HG03045 (cell line): Measurements from ENCODE around the gene SDCBP2.

ENCODE experiments used
- ATAC-seq: cut with Tn5 transposase; IDR thresholded peaks from one replicate; pipeline ENCODE4 v1.9.1; 2021; ENCODE audit warnings: mild to moderate bottlenecking, moderate library complexity; ENCODE audit not compliant: unreplicated experiment

SDCBP2 gene, protein sequence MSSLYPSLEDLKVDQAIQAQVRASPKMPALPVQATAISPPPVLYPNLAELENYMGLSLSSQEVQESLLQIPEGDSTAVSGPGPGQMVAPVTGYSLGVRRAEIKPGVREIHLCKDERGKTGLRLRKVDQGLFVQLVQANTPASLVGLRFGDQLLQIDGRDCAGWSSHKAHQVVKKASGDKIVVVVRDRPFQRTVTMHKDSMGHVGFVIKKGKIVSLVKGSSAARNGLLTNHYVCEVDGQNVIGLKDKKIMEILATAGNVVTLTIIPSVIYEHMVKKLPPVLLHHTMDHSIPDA

DNA sequence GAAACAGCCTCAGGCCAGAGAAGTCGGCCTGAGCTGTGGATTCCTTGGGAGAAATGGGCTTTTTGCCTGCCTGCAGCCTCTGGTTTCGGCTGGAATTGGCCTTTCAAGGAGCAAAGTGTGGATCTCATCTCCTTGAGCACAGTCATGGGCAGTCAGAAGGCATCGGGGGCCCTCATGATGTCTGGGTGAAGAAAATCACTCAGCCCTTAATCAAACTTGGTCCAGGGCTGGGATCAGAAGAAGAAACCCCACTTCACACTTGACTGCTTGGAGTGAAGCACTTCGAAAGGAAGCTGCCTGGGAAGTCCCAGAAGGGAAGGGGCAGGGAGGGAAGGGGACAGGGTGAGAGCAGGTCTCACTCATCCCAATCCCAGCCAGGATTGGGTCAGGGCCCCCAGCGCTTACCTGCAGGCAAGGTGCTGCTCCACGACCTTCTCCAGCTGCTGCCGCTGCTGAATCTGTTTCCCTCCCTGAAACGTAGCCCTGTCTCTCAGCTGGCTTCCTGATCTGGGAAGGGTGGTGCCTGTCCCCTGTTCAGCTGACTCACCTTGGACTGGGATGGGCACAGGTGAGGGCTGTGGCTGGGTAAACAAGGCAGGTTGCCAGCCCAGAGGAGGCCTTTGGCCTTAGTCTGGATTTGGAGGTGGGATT is at the start of gene SDCBP2:
Gene SDCBP2 (minus strand): TSS at position 460 of the 651 bp plus-strand sequence. CDS start 8,723 bp downstream, outside the sequence.
- no peak for ATAC-seq

DNA sequence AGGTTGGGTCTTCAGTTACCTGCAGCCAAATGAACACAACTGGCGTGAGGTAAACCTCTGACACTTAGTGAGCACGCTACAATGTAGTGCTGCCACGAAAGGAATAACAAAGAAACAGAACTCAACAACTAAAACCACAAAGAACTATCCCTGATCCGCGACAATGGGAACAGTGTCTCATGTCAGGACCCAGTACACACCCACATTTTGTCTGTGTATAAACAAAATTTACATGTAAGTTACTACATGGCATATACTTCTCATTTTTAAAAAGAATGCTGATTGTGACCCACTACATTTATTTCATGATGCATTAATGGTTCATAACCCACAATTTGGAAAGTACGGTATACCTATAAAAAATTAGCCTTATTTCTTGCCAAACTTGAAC is 49.8 kb upstream of the SDCBP2 start:
- ATAC-seq, result no peak

GRCh38 chr20:1377984-1378734 is 49.2 kb upstream of the SDCBP2 start:
- no peak for ATAC-seq

DNA sequence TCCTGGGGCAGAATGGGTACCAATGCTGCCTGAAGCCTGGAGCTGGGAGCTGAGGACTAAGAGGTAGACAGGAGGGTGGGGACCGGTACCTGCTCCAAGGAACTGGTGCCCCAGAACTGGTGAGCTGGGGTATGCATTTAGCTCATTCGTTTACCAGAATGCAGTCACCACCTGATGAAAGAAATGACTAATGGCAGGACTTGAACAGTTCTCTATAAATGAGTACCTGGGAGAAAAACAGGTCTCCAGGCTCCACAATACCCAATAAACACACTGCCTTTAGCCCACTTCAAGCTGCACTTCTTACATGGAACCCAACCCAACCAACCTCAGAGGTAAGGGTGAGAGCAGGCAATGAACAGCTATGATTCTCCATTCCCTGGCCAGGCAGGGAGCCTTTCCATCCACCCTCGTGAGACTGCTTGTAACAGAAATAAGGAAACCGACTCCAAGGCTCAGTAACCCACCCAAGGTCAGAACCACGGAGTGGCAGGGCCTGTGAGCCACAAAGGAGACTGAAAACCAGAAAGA is 48.5 kb upstream of the SDCBP2 start:
- peak; percentile 51 for ATAC-seq

DNA sequence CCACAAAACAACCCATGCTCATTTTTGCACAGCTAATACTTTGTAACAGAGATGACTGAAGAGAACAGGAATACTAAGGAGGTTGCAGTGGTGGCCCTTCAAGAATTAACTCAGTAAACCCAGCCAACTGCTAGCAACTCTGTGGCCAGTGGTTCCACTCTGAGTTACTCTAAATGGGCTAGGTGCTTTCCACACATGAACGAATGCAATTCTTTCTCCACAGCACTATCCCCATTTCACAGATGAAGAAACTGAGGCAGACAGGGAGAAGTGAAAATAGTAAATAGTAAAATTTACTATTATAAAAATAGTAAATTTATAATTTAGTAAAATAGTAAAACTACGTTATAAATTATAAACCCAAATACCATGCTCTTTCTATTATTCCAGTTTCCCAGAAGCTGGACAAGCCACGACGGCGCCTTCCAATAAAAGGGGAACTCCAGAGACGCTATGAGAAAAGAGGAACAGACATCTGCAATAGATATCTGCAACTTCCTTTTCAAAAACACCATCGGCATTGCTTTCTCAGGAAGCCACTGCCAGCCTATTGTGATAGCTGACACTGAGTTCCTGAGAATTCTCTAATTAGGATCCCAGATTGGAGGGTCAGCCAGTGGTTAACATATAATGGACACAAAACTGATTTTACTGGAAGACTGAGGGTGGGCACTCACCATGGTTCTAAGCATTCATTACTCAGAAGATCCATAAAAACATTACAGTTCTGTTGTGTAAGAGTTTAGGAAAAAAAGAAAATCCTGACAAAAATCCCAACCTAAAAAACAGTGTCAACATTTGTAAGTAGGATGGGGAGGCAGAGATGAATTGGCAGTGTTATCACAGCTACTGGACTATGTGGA is 47.7 kb upstream of the SDCBP2 start:
- ATAC-seq, result no peak

GRCh38 chr20:1376007-1376406 is 47.1 kb upstream of the SDCBP2 start:
- ATAC-seq, result no peak

GRCh38 chr20:1375515-1375914 is 46.6 kb upstream of the SDCBP2 start:
- ATAC-seq, result no peak

- no peak for ATAC-seq
Measured at GRCh38 chr20:1374246-1374645, 45.3 kb upstream of the SDCBP2 start.

DNA sequence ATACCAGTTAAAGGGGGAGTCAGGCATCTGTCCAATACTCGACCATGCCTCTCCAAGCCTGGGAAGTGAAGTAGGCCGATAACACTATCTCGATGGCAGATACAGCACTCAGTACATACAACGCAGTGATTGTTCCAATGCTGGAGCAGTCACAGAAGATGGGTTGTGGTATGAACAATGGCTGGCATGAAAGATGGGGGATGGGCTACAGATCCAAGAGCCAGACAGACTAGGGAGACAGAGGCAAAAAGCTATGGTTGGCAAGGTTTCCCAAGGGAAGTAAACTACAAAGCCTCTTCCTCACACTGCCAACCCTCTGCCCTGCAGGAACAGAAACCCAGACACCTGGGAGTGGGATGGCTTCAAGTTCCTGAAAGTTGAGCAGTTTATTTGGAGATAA is 44.7 kb upstream of the SDCBP2 start:
- ATAC-seq, result no peak

- no peak for ATAC-seq
Measured at GRCh38 chr20:1373036-1373435, 44.1 kb upstream of the SDCBP2 start.

- ATAC-seq, result no peak
Measured at GRCh38 chr20:1371830-1372539, 43.0 kb upstream of the SDCBP2 start.

- no peak for ATAC-seq
Measured at GRCh38 chr20:1371202-1371782, 42.4 kb upstream of the SDCBP2 start.

DNA sequence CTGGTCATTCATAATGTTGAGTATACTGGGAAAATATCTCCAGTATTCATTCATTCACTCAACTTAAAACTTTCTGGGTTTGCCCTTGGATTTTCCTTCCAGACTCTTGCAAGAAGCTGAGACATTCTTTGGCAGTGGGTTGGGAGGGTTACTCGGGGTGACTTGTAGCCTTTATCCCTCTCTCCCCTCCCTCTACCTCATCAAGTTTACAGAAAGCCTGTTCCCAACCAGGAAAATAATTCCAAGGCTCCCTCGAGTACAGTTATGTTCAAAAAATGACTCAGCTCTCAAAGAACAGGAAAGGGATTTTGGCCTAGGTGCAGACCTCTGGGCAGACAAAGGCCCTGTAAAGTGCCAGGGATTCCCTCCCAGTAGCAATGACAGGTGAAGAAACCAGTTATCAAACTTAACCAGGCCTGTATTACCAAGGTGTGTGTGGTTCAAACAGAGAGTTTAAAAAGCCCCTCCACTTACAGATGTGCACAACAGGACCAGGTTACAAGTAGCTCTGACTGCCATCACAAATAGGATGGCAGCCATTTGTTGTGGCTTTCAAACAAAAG is 41.7 kb upstream of the SDCBP2 start:
- ATAC-seq, result no peak

GRCh38 chr20:1369970-1370369 is 41.0 kb upstream of the SDCBP2 start:
- no peak for ATAC-seq

- no peak for ATAC-seq
Measured at GRCh38 chr20:1368448-1369199, 39.7 kb upstream of the SDCBP2 start.

GRCh38 chr20:1367479-1367878 is 38.5 kb upstream of the SDCBP2 start:
- ATAC-seq, result no peak

- ATAC-seq, result no peak
Measured at GRCh38 chr20:1364106-1364505, 35.2 kb upstream of the SDCBP2 start.

DNA sequence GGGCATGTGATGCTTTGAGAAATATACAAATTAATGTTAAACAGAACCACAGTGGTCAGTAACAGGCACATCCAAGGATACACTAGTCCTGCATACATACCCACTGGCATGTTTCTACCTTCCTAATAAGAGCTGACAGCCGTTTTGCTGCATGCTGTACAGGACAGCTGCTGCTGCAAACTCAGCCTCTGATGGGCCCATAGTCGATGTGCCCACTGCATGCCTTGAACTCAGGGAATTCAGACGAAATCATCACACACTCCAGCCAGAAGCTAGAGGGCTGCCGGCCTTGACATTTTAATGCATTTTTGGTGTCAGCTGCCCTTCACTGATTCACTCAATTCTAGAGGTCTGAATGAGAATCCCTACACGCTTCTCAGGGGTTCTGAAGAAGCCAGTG is 34.6 kb upstream of the SDCBP2 start:
- no peak for ATAC-seq

GRCh38 chr20:1362484-1362883 is 33.5 kb upstream of the SDCBP2 start:
- no peak for ATAC-seq
